ENCODE data around the gene MFAP4.

The MFAP4 gene

GRCh38 chr17:19347323-19348080 is 39.5 kb downstream of the MFAP4 start:
- no peak for DNase-seq

GRCh38 chr17:19346351-19347255 is 40.4 kb downstream of the MFAP4 start:
- peak; percentile 75 for DNase-seq

GRCh38 chr17:19345486-19346350 is 41.3 kb downstream of the MFAP4 start:
- no peak for DNase-seq

GRCh38 chr17:19345067-19345460 is 41.9 kb downstream of the MFAP4 start:
- no peak for DNase-seq

- DNase-seq: no peak
Measured at GRCh38 chr17:19344311-19345066, 42.5 kb downstream of the MFAP4 start.

- DNase-seq: no peak
Measured at GRCh38 chr17:19343671-19344151, 43.3 kb downstream of the MFAP4 start.

- DNase-seq: no peak
Measured at GRCh38 chr17:19343256-19343630, 43.7 kb downstream of the MFAP4 start.

- DNase-seq: no peak
Measured at GRCh38 chr17:19342611-19343255, 44.3 kb downstream of the MFAP4 start.

- peak; percentile 60 for DNase-seq
Measured at GRCh38 chr17:19341641-19342610, 45.1 kb downstream of the MFAP4 start.

- DNase-seq: no peak
Measured at GRCh38 chr17:19341211-19341631, 45.8 kb downstream of the MFAP4 start.

- DNase-seq: no peak
Measured at GRCh38 chr17:19339341-19339815, 47.6 kb downstream of the MFAP4 start.

- peak; percentile 26 for DNase-seq
Measured at GRCh38 chr17:19338031-19338990, 48.7 kb downstream of the MFAP4 start.

- DNase-seq: no peak
Measured at GRCh38 chr17:19337712-19338023, 49.3 kb downstream of the MFAP4 start.

- no peak for DNase-seq
Measured at GRCh38 chr17:19336938-19337711, 49.9 kb downstream of the MFAP4 start.

GRCh38 chr17:19335951-19336631 is 50.9 kb downstream of the MFAP4 start:
- no peak for DNase-seq

- no peak for DNase-seq
Measured at GRCh38 chr17:19334331-19334730, 52.7 kb downstream of the MFAP4 start.

GRCh38 chr17:19333736-19334290 is 53.2 kb downstream of the MFAP4 start:
- DNase-seq: no peak
